GM21360 (cell line): ENCODE data around the gene SS18.
"Not testable (repeated sequence)": the region's sequence is repeated elsewhere in the genome, so short reads cannot be mapped to it uniquely, and the experiment has no call there.

Experiments used
- ATAC-seq: cut with Tn5 transposase; IDR thresholded peaks from one replicate; pipeline ENCODE4 v1.9.1; 2021; ENCODE audit warnings: mild to moderate bottlenecking, moderate library complexity; ENCODE audit not compliant: unreplicated experiment

The SS18 gene

GRCh38 chr18:26090130-26091046 is at the start of gene SS18:
TSS of gene SS18 (minus strand) at chr18:26090613. CDS start at chr18:26090569, 44 bp downstream.
- peak; percentile 70 for ATAC-seq

- no peak for ATAC-seq
Observed at GRCh38 chr18:26135548-26135947, 45.1 kb upstream of the SS18 start.

- no peak for ATAC-seq
Observed at GRCh38 chr18:26134107-26134506, 43.7 kb upstream of the SS18 start.

GRCh38 chr18:26133652-26134051 is 43.2 kb upstream of the SS18 start, which contains the start of gene PSMA8:
TSS of gene PSMA8 (plus strand) at chr18:26133869. CDS start at chr18:26133966, 97 bp downstream.
- ATAC-seq = no peak

- not testable (repeated sequence) for ATAC-seq
Observed at GRCh38 chr18:26128192-26128591, 37.8 kb upstream of the SS18 start.

GRCh38 chr18:26127786-26128185 is 37.4 kb upstream of the SS18 start:
- no peak for ATAC-seq

GRCh38 chr18:26121994-26122393 is 31.6 kb upstream of the SS18 start:
- ATAC-seq = not testable (repeated sequence)

GRCh38 chr18:26121476-26121875 is 31.1 kb upstream of the SS18 start:
- no peak for ATAC-seq

- no peak for ATAC-seq
Observed at GRCh38 chr18:26119246-26119645, 28.8 kb upstream of the SS18 start.

GRCh38 chr18:26104035-26104434 is 13.6 kb upstream of the SS18 start:
- ATAC-seq = no peak

GRCh38 chr18:26103579-26103978 is 13.2 kb upstream of the SS18 start:
- ATAC-seq = no peak

- ATAC-seq = no peak
Observed at GRCh38 chr18:26097563-26097962, 7.2 kb upstream of the SS18 start.

- no peak for ATAC-seq
Observed at GRCh38 chr18:26096852-26097251, 6.4 kb upstream of the SS18 start.

GRCh38 chr18:26091047-26091630 is 726 bp upstream of the SS18 start:
- ATAC-seq = peak; percentile 35

GRCh38 chr18:26089293-26090129 is 902 bp downstream of the SS18 start:
- ATAC-seq = no peak

- ATAC-seq = no peak
Observed at GRCh38 chr18:26088487-26088886, 1.9 kb downstream of the SS18 start.

- ATAC-seq = no peak
Observed at GRCh38 chr18:26086959-26087358, 3.5 kb downstream of the SS18 start.

GRCh38 chr18:26085056-26085455 is 5.4 kb downstream of the SS18 start:
- no peak for ATAC-seq

GRCh38 chr18:26083099-26083498 is 7.3 kb downstream of the SS18 start:
- no peak for ATAC-seq

GRCh38 chr18:26082475-26082874 is 7.9 kb downstream of the SS18 start:
- ATAC-seq = no peak

GRCh38 chr18:26074246-26074645 is 16.2 kb downstream of the SS18 start:
- ATAC-seq = no peak
